HEK293T (cell line): ENCODE measurements around the gene BAZ1A.
A peak's percentile ranks its signal among the peaks of the same experiment; 100 is the strongest.

Source experiments
- CTCF ChIA-PET: fragments of 350-600 bp; formaldehyde crosslinking; extraction: SDS; loops from one replicate; lab custom pipeline; 2021; ENCODE audit warnings: antibody characterized with exemption, inconsistent platforms; lab: Yijun Ruan, JAX
- POLR2A ChIA-PET: fragments of 350-600 bp; formaldehyde crosslinking; extraction: SDS; loops from one replicate; lab custom pipeline; 2020; ENCODE audit warnings: antibody characterized with exemption, inconsistent platforms; lab: Yijun Ruan, JAX
- DNase-seq: peaks from one replicate; pipeline ENCODE4 v3.0.0; 2012; ENCODE audit warnings: mixed read lengths; ENCODE audit errors: extremely low spot score
- ARNT ChIP-seq: fragments of 450-650 bp; IDR thresholded peaks from 2 replicates; pipeline ENCODE4 v1.6.1; 2017; ENCODE audit warnings: mild to moderate bottlenecking
- BHLHE40 ChIP-seq: fragments of 450-650 bp; IDR thresholded peaks from 2 replicates; pipeline ENCODE4 v1.6.1; 2016; ENCODE audit warnings: mild to moderate bottlenecking, moderate library complexity, borderline replicate concordance
- CTBP1 ChIP-seq: fragments of 450-650 bp; IDR thresholded peaks from 2 replicates; pipeline ENCODE4 v1.6.1; 2016; ENCODE audit warnings: borderline replicate concordance
- ELF4 ChIP-seq: fragments of 450-650 bp; IDR thresholded peaks from 2 replicates; pipeline ENCODE4 v1.6.1; 2017; ENCODE audit warnings: antibody characterized with exemption
- FOXA1 ChIP-seq: fragments of 450-650 bp; IDR thresholded peaks from 2 replicates; pipeline ENCODE4 v1.6.1; 2016; ENCODE audit warnings: mild to moderate bottlenecking
- FOXK2 ChIP-seq: fragments of 450-650 bp; IDR thresholded peaks from 2 replicates; pipeline ENCODE4 v1.6.1; 2016; ENCODE audit warnings: mild to moderate bottlenecking
- FOXM1 ChIP-seq: fragments of 450-650 bp; IDR thresholded peaks from 2 replicates; pipeline ENCODE4 v1.6.1; 2017; ENCODE audit warnings: mild to moderate bottlenecking, borderline replicate concordance
- HDGF ChIP-seq: fragments of 450-650 bp; IDR thresholded peaks from 2 replicates; pipeline ENCODE4 v1.6.1; 2017; ENCODE audit warnings: antibody characterized with exemption, borderline replicate concordance
- L3MBTL2 ChIP-seq: fragments of 450-650 bp; conservative IDR thresholded peaks from 2 replicates; pipeline ENCODE4 v1.6.1; 2016; ENCODE audit warnings: mild to moderate bottlenecking
- LEF1 ChIP-seq: fragments of 450-650 bp; IDR thresholded peaks from 2 replicates; pipeline ENCODE4 v1.6.1; 2017; ENCODE audit warnings: mild to moderate bottlenecking, borderline replicate concordance
- NFRKB ChIP-seq: fragments of 450-650 bp; IDR thresholded peaks from 2 replicates; pipeline ENCODE4 v1.6.1; 2016; ENCODE audit warnings: mild to moderate bottlenecking, moderate library complexity
- SP1 ChIP-seq: fragments of 450-650 bp; IDR thresholded peaks from 2 replicates; pipeline ENCODE4 v1.6.1; 2017
- SUZ12 ChIP-seq: fragments of 450-650 bp; IDR thresholded peaks from 2 replicates; pipeline ENCODE4 v1.6.1; 2016; ENCODE audit warnings: mild to moderate bottlenecking
- TARDBP ChIP-seq: fragments of 450-650 bp; IDR thresholded peaks from 2 replicates; pipeline ENCODE4 v1.6.1; 2016
- ZNF384 ChIP-seq: fragments of 450-650 bp; IDR thresholded peaks from 2 replicates; pipeline ENCODE4 v1.6.1; 2016
- TF ChIP-seq, protein P1 (sequence below): fragments of 450-650 bp; IDR thresholded peaks from 2 replicates; pipeline ENCODE4 v1.6.1; 2016

BAZ1A gene

DNA sequence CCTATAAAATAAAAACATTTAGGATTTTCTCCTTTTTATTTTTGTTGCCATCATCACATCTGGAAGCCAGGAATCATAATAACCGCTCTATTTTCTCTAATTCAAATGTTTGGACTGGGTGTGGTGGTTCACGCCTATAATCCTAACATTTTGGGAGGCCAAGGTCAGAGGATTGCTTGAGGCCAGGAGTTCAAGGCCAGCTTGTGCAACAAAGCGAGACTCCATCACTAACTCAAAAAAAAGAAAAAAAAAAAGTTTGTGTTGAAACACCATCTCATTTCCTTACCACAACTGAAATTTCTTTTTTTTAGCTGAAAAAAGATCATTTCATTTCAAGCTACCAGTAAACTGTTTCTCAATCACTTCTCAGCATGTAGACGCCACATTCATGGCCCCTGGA lies 8.8 kb upstream of the BAZ1A start:
- ChIA-PET POLR2A (no interaction called here), CTCF (interaction anchor here (0.6 kb wide), 1 partner anchor 520 kb away, joined by 5 read pairs; no protein-coding TSS in a partner anchor)
- DNase-seq: no peak
- no peak for TF ChIP-seq ARNT
- TF ChIP-seq ELF4: no peak
- TF ChIP-seq, protein P1, sequence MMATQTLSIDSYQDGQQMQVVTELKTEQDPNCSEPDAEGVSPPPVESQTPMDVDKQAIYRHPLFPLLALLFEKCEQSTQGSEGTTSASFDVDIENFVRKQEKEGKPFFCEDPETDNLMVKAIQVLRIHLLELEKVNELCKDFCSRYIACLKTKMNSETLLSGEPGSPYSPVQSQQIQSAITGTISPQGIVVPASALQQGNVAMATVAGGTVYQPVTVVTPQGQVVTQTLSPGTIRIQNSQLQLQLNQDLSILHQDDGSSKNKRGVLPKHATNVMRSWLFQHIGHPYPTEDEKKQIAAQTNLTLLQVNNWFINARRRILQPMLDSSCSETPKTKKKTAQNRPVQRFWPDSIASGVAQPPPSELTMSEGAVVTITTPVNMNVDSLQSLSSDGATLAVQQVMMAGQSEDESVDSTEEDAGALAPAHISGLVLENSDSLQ: no peak
- TF ChIP-seq LEF1: no peak
- no peak for TF ChIP-seq ZNF384
- no peak for TF ChIP-seq BHLHE40
- TF ChIP-seq TARDBP: no peak
- no peak for TF ChIP-seq SUZ12
- TF ChIP-seq CTBP1: no peak
- no peak for TF ChIP-seq HDGF
- no peak for TF ChIP-seq FOXA1
- TF ChIP-seq L3MBTL2: no peak
- TF ChIP-seq FOXM1: no peak
- no peak for TF ChIP-seq SP1
- TF ChIP-seq FOXK2: no peak
- TF ChIP-seq NFRKB: no peak

DNA sequence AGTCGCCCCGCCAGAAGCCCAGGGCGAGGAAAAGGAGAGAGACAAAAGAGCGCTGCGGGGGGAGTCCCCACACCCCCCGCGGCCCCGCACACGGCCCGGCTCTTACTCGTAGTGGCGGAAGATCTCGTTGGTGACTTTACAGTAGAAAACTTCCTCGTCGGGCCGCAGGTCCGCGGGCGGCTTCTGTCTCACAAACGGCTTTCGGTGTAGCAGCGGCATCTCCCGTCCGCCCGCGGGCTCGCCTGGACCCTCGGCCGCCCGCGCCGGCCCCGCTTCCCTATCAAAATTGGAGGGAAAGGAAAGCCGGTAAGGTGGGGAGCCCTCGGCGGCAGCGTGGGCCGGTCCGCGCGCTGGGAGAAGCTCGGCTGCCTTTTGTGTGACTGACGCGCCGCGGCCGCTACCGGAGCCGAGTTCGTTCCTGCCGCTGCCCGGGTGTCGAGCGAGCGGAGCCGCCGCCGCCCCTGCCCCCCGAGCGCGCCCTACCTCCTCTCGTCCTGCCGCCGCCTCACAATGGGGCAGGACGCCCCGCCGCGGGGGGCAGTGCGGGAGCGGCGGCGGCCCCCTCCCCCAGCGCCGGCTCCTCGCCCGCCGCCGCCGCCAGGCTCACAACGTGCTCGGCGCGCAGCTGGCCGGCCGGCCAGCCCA lies 652 bp downstream of the BAZ1A start:
- TF ChIP-seq FOXK2: no peak
- TF ChIP-seq ARNT: 0 out of 2 replicates have a peak, but pooled peaks have one; percentile 28
- no peak for TF ChIP-seq CTBP1
- peak; percentile 50 for TF ChIP-seq L3MBTL2
- peak; percentile 58 for DNase-seq
- CTCF ChIA-PET: no interaction called here
- POLR2A ChIA-PET: interaction anchor here (0.9 to 2.1 kb wide), 13 partner anchors 11 to 418 kb away, joined by 3 to 16 read pairs (median 3); partner anchors contain the start of genes FAM177A1, PSMA6 and SRP54

DNA sequence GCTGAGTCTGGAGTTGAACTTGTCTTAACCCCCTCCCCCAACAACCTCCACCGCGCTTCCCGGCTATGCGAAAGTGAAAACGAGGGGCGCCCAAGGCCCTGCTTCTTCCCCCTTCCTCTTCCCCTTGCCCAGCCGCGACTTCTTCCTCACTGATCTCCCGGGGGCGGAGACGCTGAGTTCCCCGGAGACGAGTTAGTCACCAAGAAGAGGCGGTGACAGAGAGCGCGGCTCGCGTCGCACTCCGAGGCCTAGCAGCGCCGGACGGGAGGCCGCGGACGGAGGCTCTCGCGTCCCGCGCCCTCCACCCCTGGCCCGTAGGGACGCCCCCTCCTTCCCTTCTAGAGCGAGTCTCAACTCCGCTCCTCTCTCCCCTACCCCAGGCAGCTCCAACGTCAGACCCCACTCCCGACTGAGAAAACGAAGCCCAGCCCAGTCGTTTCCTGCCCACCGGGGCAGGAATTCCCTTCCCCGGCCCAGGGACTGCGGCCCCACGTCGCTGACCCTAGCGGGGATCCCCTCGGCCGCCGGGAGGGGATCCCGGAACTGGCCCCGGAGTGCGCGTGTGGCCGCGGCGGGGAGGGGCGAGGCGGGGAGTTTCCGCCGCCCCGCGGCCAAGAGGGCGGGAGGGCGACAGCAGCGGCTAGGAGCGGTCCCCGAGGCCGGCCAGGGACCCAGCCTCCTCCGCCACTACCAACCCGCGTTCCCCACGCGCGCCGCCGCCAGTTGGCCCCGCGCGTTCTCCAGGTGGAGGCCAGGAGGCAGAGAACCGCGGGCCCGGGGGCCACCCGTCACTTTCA lies 1.4 kb downstream of the BAZ1A start:
- peak; percentile 62 for DNase-seq
- TF ChIP-seq NFRKB (no peak), L3MBTL2 (peak; percentile 86)
- ChIA-PET POLR2A (interaction anchor here (0.6 to 2.1 kb wide), 7 partner anchors 13 to 499 kb away, joined by 3 to 10 read pairs (median 4); partner anchors contain the start of genes PPP2R3C and SRP54), CTCF (interaction anchor here (0.6 kb wide), 1 partner anchor 237 kb away, joined by 4 read pairs; no protein-coding TSS in a partner anchor)

DNA sequence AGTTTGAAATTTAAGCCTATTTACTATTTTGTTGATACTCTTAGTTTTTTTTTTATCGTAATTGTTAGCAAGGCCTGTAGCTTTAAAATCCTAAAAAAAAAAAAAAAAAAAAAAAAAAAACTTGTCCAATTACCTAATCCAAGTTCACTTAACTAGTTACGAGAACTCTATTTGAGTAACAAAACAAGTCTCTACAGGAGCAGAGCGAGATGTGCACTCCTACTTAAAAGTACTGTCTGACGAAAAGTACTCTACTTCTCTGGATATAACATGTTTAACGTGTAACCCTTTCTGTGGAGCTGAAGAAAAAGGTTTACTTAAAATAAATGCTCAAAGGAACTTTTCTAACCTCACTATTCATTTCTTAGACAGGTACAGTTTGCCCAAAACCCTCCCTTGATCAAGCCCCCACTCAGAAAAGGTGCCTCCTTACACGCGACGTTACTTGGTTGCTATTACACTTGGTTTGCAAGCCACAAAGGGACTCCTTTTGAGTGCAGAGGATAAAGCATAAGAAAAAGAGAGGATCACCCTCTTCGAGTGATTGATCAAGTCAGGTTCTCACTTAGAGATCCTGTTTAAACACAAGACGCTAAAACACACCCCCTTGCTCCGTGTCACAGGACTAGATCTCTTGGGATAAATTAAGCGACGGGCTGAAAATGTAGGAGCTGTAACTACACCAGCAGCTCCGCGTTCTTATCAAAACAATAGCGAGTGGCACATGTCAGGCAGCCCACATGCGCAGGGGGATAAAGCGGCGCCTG lies 2.2 kb downstream of the BAZ1A start:
- no peak for DNase-seq
- POLR2A ChIA-PET: interaction anchor here (0.5 to 2.1 kb wide), 8 partner anchors 12 to 498 kb away, joined by 3 to 10 read pairs (median 4); partner anchors contain the start of genes PPP2R3C and SRP54
- CTCF ChIA-PET: interaction anchor here (0.6 kb wide), 3 partner anchors 58 to 236 kb away, joined by 3 to 4 read pairs (median 4); no protein-coding TSS in a partner anchor
- no peak for TF ChIP-seq TARDBP
- TF ChIP-seq SUZ12: no peak
- no peak for TF ChIP-seq FOXK2
- peak; percentile 79 for TF ChIP-seq ZNF384
- TF ChIP-seq BHLHE40: no peak
- TF ChIP-seq, protein P1: peak; percentile 61
- no peak for TF ChIP-seq CTBP1
- TF ChIP-seq L3MBTL2: no peak
- no peak for TF ChIP-seq LEF1

DNA sequence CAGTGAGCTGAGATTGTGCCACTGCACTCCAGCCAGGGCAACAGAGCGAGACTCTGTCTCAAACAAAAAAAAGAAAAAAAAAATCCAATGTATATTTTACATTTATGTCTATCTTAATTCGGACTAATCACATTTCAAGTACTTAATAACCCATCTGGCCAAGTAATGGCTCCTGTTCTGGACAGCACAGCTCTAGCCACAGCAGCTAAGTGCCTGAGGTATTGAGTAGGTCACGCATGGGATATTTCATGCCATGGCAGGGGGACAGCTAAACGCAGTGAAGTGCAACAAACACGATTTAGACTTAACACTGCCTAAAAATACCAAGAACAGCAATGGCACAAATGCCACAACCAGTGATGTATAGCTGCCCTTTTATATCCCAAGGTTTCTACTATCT lies 8.0 kb downstream of the BAZ1A start:
- POLR2A ChIA-PET: interaction anchor here (0.6 kb wide), 1 partner anchor 353 kb away, joined by 3 read pairs; no protein-coding TSS in a partner anchor
- TF ChIP-seq HDGF: no peak
- DNase-seq: no peak
- CTCF ChIA-PET: no interaction called here

DNA sequence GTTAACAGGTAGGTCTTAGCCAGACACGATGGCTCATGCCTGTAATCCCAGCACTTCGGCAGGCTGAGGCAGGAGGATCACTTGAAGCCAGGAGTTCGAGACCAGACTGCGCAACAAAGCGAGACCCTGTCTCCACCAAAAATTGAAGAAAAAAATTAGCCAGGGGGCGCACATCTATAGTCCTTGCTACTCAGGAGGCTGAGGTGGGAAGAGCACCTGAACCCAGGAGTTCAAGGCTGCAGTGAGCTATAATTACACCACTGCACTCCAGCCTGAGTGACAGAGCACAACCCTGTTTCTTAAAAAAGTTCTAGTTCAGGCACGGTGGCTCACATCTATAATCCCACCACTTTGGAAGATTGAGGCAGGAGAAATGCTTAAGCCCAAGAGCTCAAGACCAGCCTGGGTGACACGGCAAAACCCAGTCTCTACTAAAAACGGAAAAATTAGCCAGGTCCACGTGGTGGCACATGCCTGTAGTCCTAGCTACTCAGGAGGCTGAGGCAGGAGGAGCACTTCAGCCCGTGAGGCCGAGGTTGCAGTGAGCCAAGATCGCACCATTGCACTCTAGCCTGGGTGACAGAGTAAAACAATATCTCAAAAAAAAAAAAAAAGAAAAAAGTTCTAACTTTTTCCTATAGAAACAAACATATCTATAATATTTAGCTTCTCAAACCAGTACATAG lies 9.1 kb downstream of the BAZ1A start:
- TF ChIP-seq ELF4 (no peak), ARNT (no peak), SUZ12 (no peak), SP1 (no peak), FOXK2 (no peak), LEF1 (no peak), BHLHE40 (no peak), FOXM1 (no peak), ZNF384 (no peak), NFRKB (no peak), L3MBTL2 (no peak), HDGF (no peak), TARDBP (no peak), FOXA1 (no peak), CTBP1 (no peak)
- TF ChIP-seq, protein P1: no peak
- no peak for DNase-seq
- CTCF ChIA-PET: interaction anchor here (0.6 kb wide), 1 partner anchor 11 kb away, joined by 3 read pairs; no protein-coding TSS in a partner anchor
- POLR2A ChIA-PET: no interaction called here
